SU-DHL-6 (cell line): ENCODE measurements around the gene EIF4B.

Source experiments
- EZH2phosphoT487 ChIP-seq: fragments of 200-600 bp; sonication (generic), shearing (Covaris generic); conservative IDR thresholded peaks from 2 replicates; pipeline ENCODE4 v1.6.1; 2018; ENCODE audit warnings: mild to moderate bottlenecking, antibody characterized with exemption, low read length, moderate library complexity, mixed read lengths
- TF ChIP-seq, protein P1 (sequence below): fragments of 200-600 bp; sonication (generic); IDR thresholded peaks from one replicate; pipeline ENCODE4 v1.5.1; 2017; ENCODE audit warnings: antibody characterized with exemption, mild to moderate bottlenecking, low read length, moderate library complexity; ENCODE audit not compliant: insufficient read depth, poor library complexity, severe bottlenecking

DNA sequence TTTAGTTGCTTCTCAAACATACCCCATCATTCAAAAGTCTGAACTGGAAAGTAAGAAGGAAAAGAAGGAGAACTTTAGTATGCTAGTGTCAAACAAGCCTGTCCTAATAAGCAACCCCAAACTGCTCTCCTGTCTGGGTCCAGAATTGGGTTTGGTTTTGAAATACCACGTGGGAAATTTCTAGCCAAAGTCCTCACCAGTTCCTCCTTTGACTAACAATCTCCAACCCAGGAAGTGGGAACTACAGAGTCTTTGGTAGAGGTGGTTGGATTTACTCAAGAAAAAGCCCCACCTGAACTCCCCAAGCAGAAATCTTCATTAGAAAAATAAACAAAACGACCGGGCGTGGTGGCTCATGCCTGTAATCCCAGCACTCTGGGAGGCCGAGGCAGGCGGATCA is 17.4 kb upstream of the EIF4B start:
- TF ChIP-seq, protein P1, sequence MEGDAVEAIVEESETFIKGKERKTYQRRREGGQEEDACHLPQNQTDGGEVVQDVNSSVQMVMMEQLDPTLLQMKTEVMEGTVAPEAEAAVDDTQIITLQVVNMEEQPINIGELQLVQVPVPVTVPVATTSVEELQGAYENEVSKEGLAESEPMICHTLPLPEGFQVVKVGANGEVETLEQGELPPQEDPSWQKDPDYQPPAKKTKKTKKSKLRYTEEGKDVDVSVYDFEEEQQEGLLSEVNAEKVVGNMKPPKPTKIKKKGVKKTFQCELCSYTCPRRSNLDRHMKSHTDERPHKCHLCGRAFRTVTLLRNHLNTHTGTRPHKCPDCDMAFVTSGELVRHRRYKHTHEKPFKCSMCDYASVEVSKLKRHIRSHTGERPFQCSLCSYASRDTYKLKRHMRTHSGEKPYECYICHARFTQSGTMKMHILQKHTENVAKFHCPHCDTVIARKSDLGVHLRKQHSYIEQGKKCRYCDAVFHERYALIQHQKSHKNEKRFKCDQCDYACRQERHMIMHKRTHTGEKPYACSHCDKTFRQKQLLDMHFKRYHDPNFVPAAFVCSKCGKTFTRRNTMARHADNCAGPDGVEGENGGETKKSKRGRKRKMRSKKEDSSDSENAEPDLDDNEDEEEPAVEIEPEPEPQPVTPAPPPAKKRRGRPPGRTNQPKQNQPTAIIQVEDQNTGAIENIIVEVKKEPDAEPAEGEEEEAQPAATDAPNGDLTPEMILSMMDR: no peak
- no peak for TF ChIP-seq EZH2phosphoT487
